Transverse colon (tissue), 4 donors: Measurements from ENCODE around the gene KDM4D. TPM values are rescaled to one million over a fixed set of nuclear protein-coding genes. Genes with fewer than 3 reads are reported as not detected.

Source experiments
- DNase-seq: peaks from one replicate; pipeline ENCODE4 v3.0.0-alpha.2; 2019
- H3K27ac ChIP-seq, 4 donors: fragments of 200-600 bp; sonication (generic); 2 replicates each; pipeline ENCODE4 v1.5.1; 2016 to 2018; ENCODE audit warnings: inconsistent platforms in 4 of 4
- H3K27me3 ChIP-seq: fragments of 200-600 bp; sonication (generic); 2 replicates; pipeline ENCODE4 v1.5.1; 2017; ENCODE audit warnings: inconsistent platforms
- H3K36me3 ChIP-seq, 4 donors: fragments of 200-600 bp; sonication (generic); 2 replicates each; pipeline ENCODE4 v1.5.1; 2017 to 2019; ENCODE audit warnings: inconsistent platforms in 4 of 4
- H3K4me1 ChIP-seq, 4 donors: fragments of 200-600 bp; sonication (generic); 2 replicates each; pipeline ENCODE4 v1.5.1; 2017 to 2020; ENCODE audit warnings: inconsistent platforms in 4 of 4
- H3K4me3 ChIP-seq, 4 donors: fragments of 200-600 bp; sonication (generic); 1 replicate in 1 of 4; 2 replicates in 3 of 4; pipeline versions ENCODE4 v1.5.1 to v1.6.1; 2017 to 2019; ENCODE audit warnings: inconsistent platforms in 4 of 4
- H3K9me3 ChIP-seq, 2 donors: fragments of 200-600 bp; sonication (generic); 2 replicates each; pipeline ENCODE4 v1.5.1; 2017 to 2019; ENCODE audit warnings: inconsistent platforms in 2 of 2
- EP300 ChIP-seq: sonication (generic); formaldehyde crosslinking; IDR thresholded peaks from one replicate; pipeline ENCODE4 v1.6.1; 2017; ENCODE audit warnings: antibody characterized with exemption, low read depth
- POLR2A ChIP-seq: fragments of 450-650 bp; IDR thresholded peaks from one replicate; pipeline ENCODE4 v1.6.1; 2016; ENCODE audit warnings: antibody characterized with exemption, mild to moderate bottlenecking, moderate library complexity
- POLR2AphosphoS5 ChIP-seq, 3 donors: sonication (generic); formaldehyde crosslinking; IDR thresholded peaks; one replicate each; pipeline ENCODE4 v1.6.1; 2016; ENCODE audit warnings: antibody characterized with exemption in 3 of 3
- whole genome bisulfite sequencing, 2 donors: methylation state at CpG; one replicate each; pipeline ENCODE4 v1.1.5; 2018; ENCODE audit warnings: low coverage in 1 of 2; 5-methylcytosine and 5-hydroxymethylcytosine counted together
- in situ Hi-C, 4 donors: fragments of 200-750 bp; cut with MboI; loops; one replicate each; pipeline versions ENCODE4 v1.15.0 to v1.15.1; 2017; ENCODE audit warnings: low sequenced_read_pairs in 3 of 4, low pct_ligation_motif_present in 1 of 4, low pct_unique_long_range_greater_than_20kb in 1 of 4
- intact Hi-C: fragments of 100-400 bp; cut with DNase I; formaldehyde crosslinking; loops from one replicate; pipeline ENCODE4 v1.15.1; 2023; ENCODE audit warnings: low total_unique reads
- total RNA-seq, 4 donors: library from RNA; depleted of rRNA; stranded (reverse); fragments of >200 nt; gene quantifications; one replicate each; pipeline ENCODE4 v1.1.0, GENCODE V29; 2016
- TF ChIP-seq, protein P1 (sequence below), 5 experiments: fragments of 200-600 bp in 3 of 5; fragments of 450-650 bp in 2 of 5; sonication (generic) in 3 of 5; IDR thresholded peaks; 1 replicate in 2 of 5; 2 replicates in 3 of 5; pipeline ENCODE4 v1.5.1; 2016 to 2017; ENCODE audit warnings: antibody characterized with exemption in 5 of 5, inconsistent platforms in 3 of 5, mild to moderate bottlenecking in 2 of 5, moderate library complexity in 1 of 5

Gene KDM4D
- total RNA-seq, 4 donors from 2014 or later, result 0.27 to 3.0 (median 0.32) TPM; not detected in 1

DNA sequence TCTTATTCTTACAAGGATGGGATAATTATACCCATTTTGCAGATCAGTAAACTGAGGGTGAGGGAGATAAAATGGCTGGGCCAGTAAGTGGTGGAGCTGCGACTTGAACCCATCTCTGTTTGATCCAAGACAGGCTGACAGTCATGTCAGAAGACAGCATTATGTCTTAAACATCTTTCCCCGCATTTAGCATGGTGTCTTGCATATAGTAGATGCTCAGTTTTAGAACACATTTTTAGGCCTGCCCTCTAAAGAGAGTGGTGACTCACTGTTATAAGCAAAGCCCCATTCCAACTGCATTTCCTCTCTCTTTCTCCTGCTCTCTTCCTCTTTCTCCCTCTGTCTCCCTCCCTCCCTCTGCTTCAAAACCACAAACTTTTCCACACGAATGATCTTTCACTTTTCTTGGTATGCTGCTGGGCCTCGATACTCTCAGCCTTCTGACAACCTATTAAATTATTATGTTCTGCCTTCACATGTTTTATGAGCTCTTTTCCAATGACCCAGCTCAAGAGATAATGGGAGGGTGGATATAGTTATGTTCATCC lies 25.4 kb upstream of the KDM4D start:
- WGBS, 2 donors, result 48 to 57% methylated on average over 4 of the region's 4 CpGs
- no peak for DNase-seq
- H3K9me3 ChIP-seq, result no peaks in the 10 kb centered on the region
- H3K27me3 ChIP-seq, result no peaks in the 10 kb centered on the region
- H3K4me1 ChIP-seq, result no peaks in the 10 kb centered on the region
- H3K4me3 ChIP-seq, result no peak overlapping the region
- TF ChIP-seq POLR2AphosphoS5 (IDR thresholded peaks at IDR 0.05) (no peak), POLR2A (no peak), EP300 (no peak)
- TF ChIP-seq, protein P1, sequence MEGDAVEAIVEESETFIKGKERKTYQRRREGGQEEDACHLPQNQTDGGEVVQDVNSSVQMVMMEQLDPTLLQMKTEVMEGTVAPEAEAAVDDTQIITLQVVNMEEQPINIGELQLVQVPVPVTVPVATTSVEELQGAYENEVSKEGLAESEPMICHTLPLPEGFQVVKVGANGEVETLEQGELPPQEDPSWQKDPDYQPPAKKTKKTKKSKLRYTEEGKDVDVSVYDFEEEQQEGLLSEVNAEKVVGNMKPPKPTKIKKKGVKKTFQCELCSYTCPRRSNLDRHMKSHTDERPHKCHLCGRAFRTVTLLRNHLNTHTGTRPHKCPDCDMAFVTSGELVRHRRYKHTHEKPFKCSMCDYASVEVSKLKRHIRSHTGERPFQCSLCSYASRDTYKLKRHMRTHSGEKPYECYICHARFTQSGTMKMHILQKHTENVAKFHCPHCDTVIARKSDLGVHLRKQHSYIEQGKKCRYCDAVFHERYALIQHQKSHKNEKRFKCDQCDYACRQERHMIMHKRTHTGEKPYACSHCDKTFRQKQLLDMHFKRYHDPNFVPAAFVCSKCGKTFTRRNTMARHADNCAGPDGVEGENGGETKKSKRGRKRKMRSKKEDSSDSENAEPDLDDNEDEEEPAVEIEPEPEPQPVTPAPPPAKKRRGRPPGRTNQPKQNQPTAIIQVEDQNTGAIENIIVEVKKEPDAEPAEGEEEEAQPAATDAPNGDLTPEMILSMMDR (IDR thresholded peaks at IDR 0.05), result no peak
- H3K27ac ChIP-seq, result no peak overlapping the region
- H3K36me3 ChIP-seq, result no peaks in the 10 kb centered on the region
- intact Hi-C loops (no loop called here), in situ Hi-C loops (no loop called here)

DNA sequence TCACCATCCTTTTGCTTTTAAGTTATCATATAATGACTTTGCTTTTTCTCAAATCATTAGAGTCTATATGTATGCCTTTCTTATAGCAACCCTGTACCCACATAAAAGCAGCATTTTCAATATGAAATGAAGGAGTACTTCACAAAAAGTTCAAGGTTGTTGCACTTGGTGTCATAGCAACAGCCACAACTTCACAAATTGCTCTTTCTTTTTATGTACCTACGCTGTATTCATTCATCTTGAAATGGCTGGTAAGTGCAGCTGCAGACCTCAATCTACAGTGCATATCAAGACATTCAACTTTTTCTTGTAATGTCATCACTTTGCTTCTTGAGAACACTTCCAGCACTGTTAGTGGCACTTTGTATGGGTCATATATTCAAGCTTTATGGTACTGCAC lies 18.8 kb upstream of the KDM4D start:
- TF ChIP-seq, protein P1 (IDR thresholded peaks at IDR 0.05), result no peak
- TF ChIP-seq POLR2AphosphoS5 (IDR thresholded peaks at IDR 0.05) (no peak), EP300 (no peak), POLR2A (no peak)
- H3K9me3 ChIP-seq, result no peaks in the 10 kb centered on the region
- H3K4me3 ChIP-seq, result no peak overlapping the region
- in situ Hi-C loops, result no loop called here
- H3K27ac ChIP-seq, result no peak overlapping the region
- H3K36me3 ChIP-seq, result peaks cover 0 to 1% (median 0%) of the 10 kb centered on the region in 4 donors
- H3K27me3 ChIP-seq, result no peaks in the 10 kb centered on the region
- no peaks in the 10 kb centered on the region for H3K4me1 ChIP-seq
- no peak for DNase-seq
- intact Hi-C loops, result no loop called here
- 28 to 67% methylated on average over 1 of the region's 1 CpG for WGBS, 2 donors

DNA sequence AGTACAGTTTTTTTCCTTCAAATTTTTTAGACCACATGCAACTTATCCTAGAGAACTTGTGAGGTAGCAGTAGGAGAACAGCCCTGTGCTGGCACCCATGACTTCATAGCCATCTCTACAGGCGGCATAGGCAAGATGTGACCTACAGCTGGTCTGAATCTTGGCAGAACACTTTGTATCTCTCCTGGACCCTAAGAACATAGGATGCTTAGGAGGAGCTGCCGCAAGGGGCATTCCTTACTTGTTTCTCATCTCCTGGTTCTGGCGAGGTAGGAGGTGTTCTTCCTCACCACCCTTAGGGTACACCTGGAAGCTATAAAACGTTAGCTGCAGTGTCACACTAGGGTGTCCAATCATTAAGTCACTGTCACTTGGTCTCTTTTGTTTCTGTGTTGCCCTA lies 16.5 kb upstream of the KDM4D start:
- 50 to 52% methylated on average over 2 to 4 of the region's 4 CpGs for whole genome bisulfite sequencing, 2 donors
- Histone ChIP-seq H3K4me3 (no peak overlapping the region), H3K36me3 (peaks cover 0 to 12% (median 5%) of the 10 kb centered on the region in 4 donors), H3K27ac (no peak overlapping the region), H3K27me3 (no peaks in the 10 kb centered on the region), H3K4me1 (no peaks in the 10 kb centered on the region), H3K9me3 (no peaks in the 10 kb centered on the region)
- TF ChIP-seq POLR2AphosphoS5 (IDR thresholded peaks at IDR 0.05) (no peak), POLR2A (no peak), EP300 (no peak)
- TF ChIP-seq, protein P1 (IDR thresholded peaks at IDR 0.05), result no peak
- intact Hi-C loops, result no loop called here
- DNase-seq, result no peak
- in situ Hi-C loops, result no loop called here

DNA sequence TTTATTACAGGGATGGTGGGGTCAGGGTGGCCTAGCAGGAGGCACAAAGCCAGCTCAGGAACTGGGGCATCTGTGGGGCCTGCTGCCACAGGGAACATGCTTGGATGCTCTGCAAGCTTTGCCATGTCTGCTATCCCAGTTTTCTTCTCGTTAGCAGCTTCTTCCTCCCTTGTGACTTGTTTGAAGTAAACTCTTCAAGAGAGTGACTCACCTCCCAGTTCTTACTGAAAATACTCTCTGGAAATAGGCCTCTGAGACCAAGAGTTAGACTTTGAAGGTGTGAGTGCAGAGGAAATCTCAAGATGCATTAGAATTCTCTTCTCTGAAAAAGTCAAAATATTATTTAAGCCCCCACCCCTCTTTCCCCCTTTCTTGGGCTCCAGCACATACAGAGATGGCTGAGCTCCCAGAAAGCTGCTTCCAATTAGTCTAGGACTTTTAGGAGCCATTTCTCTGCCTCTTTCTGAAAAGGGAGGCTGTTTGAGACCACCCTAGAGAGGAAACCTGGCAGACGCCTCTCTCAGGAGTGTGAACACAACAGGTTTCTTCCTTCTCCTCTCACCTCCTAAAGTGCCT lies 15.3 kb upstream of the KDM4D start:
- 53 to 59% methylated on average over 2 of the region's 2 CpGs for WGBS, 2 donors
- no peaks in the 10 kb centered on the region for H3K4me1 ChIP-seq

More for the DNA sequence above, 15.3 kb upstream of the KDM4D start:
- intact Hi-C loops, result no loop called here
- in situ Hi-C loops, result no loop called here
- Histone ChIP-seq H3K36me3 (peaks cover 0 to 25% (median 10%) of the 10 kb centered on the region in 4 donors), H3K27me3 (no peaks in the 10 kb centered on the region), H3K27ac (no peak overlapping the region), H3K4me3 (no peak overlapping the region), H3K9me3 (no peaks in the 10 kb centered on the region)
- no peak for DNase-seq
- TF ChIP-seq, protein P1 (IDR thresholded peaks at IDR 0.05), result no peak
- TF ChIP-seq POLR2A (no peak), EP300 (no peak), POLR2AphosphoS5 (IDR thresholded peaks at IDR 0.05) (no peak)
